T-helper 2 cell treated with Interferon-gamma antibody and Interleukin-4, amounts not matched to agents 100 ng/mL and 5 ng/mL, for 36 hours (primary cell): Measurements from ENCODE around the gene SLCO4A1. TPM values are rescaled to one million over a fixed set of nuclear protein-coding genes. Genes with fewer than 3 reads are reported as not detected.

ENCODE experiments used
- intact Hi-C: fragments of 100-400 bp; cut with micrococcal nuclease; formaldehyde crosslinking; loops from one replicate; pipeline ENCODE4 v1.15.1; 2023
- total RNA-seq: library from RNA; stranded (reverse); gene quantifications from 2 replicates; pipeline ENCODE4 v1.2.3, GENCODE V29; 2022

The SLCO4A1 gene
- total RNA-seq, 1 donor from 2014 or later, result 57.2 TPM

DNA sequence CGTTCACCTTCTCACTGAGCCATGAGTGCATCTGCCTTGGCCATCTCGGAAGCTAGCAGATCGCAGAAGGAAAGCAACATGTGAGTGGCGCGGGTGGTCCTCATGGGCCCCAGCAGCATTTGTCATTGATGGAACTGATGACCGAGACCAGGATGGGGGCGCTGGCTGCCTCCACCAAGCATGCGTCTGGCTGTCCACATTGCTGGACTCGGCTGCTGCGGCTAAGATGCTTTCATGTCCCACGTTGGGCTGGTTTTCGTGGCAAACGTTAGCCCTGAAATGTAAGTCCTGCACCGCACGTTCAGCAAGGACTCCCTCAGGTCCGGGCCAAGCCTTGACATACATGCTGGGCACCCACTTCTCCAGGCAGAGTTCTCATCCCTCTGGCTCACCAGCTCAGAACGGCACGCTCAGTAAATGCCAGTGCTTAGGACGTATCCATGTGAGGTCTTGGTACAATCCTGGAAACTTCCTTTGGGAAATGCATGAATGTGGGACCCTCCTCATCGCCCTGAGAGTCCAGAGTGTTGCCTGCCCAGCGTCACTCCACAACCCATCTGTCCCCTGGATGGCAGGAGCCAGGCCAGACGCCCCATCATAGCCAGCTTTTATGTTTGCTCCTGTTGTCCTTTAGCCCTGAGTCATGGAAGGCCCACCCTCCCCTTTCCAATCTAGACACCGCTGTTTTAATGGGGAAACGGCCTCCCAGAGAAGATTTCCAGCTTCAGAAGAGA, 8.4 kb downstream of the SLCO4A1 start:
- intact Hi-C loops, result loop anchor here (1.0 to 5.0 kb wide), 5 partner anchors 8 to 144 kb away; partner anchors contain the start of gene SLCO4A1

DNA sequence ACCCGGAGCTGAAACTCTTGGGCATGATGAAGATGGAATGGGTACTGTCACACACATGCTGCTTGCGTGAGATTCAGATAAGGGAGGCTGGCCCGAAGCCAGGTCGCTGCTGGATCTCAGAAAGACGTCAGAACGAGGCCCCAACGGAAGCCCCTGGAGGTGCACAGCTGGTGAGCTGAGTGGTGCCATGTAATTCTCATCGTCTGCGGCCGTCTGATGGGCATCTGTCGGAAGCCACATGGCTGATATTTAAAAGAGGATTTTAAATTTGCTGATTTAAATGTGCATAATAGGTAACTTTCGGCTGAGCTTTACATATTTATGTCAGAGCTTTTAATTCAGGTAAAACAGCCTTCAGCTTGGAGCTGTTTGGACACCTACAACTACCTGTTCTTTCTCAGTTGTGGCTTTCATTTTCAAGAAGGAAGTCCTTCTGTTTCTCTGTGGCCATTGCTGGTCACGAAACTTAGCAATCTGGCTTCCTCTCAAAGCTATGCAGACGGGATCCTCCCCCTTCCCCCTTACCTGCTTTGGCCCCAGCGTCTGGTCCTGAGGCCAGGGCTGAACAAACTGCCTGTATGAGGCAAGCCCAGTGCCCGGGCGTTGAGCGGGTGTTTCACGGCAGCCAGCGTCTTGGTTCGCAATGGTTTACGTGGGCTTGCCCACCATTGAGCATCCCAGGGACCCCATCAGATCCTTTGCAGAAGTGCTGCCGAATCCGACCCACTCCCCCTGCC, 9.2 kb downstream of the SLCO4A1 start:
- intact Hi-C loops, result loop anchor here (1.0 to 5.0 kb wide), 5 partner anchors 9 to 143 kb away; partner anchors contain the start of gene SLCO4A1

DNA sequence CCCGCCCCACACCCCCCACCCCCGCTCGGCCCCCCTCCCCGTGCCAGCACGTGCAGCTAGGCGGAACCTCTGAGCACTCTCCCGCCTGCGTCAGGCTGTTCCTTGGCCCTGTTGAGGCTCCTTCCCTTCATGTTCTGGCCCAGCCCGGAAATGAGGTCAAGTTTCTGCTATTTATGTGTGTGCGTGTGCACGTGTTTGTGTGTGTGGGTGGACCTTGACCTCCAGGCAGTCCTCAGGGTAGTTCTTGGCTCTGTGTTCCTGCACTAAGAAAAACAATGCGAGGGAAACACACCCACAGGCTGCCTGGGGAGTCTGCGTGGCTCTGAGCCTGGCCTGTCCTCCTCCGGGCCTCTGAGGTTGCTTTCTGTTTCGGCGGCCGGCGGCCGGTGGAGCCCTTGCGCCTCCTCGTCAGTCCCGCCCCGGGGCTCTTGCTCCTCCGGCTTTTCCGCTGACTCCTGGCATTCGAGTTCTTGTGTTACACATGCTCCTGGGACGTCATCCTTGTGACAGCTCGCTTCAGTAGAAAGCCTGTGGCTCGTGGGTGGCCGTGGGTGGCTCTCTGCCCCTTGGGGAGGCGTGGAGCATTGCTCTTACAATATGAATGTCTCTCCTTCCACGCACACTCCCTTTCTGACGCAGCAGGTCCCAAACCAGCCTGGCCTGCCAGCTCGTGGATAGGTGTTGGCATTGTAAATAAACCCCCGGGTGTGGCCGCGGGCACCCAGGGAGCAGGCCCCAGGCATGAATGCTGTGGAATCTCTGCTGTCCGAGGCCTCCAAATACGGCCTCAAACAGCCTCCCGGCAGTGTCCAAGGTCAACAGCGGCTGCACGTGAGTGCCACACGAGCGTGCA, 10.0 kb downstream of the SLCO4A1 start:
- intact Hi-C loops, result loop anchor here (5.0 kb wide), 1 partner anchor 125 kb away; no protein-coding TSS in a partner anchor

DNA sequence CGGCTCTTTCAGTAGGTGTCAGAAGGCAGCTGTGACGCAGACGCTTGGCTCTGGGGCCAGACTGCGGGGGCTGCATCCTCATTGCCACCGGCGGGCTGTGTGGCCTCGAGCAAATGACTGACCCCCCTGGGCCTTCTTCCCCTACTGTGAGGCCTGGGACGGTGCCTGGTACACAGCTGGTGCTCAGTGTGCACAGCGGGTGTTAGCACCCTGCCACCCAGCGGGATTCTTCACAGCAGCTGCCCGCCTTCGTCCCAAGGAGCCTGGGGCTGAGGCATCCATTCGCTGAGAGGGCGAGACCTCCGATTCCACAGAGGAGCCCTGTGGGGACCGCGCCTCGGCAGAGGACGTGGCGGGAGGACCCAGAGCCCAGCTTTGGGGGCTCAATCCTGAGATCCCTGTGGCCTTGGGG, 10.6 kb downstream of the SLCO4A1 start:
- intact Hi-C loops, result loop anchor here (5.0 kb wide), 1 partner anchor 124 kb away; no protein-coding TSS in a partner anchor

DNA sequence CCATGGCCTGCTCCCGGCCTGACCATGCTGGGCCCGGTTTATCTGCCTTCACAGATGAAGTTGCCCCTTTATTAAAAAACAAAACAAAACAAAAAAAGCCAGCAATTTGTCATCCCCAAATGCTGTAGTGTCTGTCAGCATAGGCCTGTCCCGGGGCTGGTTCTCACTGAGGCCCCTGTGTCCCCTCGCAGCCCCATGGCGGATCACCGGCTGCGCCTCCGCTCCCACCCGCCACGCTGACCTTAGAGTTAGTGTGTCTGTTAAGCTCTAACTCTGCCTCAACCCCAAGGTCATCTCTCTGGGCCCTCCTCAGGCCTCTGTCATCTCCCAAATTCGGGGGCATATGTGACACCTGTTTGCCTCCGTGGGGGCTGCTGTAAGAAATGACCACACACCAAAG, 11.1 kb downstream of the SLCO4A1 start:
- intact Hi-C loops, result loop anchor here (5.0 kb wide), 1 partner anchor 124 kb away; no protein-coding TSS in a partner anchor

DNA sequence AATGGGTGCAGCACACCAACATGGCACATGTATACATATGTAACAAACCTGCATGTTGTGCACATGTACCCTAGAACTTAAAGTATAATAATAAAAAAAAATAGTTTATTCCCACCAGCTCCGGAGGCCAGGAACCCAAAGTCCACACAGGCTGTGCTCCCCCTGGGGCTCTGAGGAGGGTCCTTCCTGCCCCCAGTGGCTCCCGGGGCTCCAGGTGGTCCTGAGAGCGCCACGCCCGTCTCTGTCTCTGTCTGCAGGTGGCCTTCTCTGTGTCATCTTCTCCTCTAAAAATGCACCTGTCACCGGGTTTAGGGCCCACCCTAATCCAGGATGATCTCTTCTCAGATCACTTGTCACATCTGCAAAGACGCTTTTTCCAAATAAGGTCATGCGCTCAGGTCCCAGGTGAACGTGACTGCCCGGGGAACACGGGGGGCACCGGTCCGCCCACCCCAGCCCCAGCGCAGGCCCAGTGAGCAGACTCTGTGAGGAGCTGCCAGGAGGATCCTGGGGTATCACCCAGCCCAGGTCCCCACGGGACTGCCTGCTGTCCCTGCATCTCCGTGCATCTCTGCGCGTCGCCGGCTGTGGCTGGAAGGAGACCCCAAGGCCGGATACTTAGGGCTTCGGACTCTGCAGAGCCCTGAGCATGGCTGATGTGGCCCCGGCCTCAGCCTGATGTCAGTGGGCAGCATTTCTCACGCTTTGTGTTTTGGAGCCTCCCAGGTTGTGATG, 11.8 kb downstream of the SLCO4A1 start:
- intact Hi-C loops, result loop anchor here (5.0 kb wide), 1 partner anchor 123 kb away; no protein-coding TSS in a partner anchor

DNA sequence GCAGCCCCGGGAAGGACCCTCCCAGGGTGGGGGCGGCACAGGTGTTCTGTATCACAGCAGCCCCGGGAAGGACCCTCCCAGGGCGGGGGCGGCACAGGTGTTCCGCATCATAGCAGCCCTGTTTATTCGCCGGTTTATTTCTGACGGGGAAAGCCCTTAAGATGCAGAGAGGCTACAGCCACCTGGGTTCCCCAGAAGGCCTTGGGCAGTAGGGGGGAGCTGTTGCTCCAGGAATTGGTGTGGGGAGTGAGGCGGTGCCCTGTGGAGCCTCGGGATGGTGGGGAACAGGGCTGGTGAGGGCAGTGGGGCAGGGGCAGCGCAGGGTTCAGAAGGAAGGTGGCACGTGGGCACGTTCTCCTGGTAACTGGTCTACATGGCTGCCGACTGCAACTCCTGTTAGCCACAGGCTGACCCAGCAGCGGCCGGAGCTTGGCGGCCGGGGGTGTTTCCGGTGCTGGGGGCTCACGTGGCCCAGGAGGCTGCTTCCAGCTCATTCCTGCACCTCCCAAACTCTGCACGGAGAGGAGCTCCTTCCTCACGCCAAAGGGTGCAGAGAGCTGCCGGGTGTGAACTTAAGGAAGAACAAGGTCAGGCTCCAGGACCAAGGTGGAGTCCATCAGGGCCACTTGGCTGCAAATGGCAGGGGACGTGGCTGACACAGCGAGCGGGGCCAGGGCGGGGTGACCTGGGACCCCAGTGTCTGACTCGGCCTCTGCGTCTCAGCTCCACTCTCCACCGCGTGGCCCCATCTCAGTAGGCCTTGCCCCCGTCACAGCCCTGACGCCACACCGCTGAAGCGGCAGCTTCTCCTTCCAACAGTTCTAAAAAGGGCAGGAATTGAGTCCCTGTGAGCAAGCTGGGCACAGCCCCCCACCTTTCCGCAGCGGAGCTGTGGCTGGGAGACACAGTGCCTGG, 13.2 kb downstream of the SLCO4A1 start:
- intact Hi-C loops, result no loop called here

DNA sequence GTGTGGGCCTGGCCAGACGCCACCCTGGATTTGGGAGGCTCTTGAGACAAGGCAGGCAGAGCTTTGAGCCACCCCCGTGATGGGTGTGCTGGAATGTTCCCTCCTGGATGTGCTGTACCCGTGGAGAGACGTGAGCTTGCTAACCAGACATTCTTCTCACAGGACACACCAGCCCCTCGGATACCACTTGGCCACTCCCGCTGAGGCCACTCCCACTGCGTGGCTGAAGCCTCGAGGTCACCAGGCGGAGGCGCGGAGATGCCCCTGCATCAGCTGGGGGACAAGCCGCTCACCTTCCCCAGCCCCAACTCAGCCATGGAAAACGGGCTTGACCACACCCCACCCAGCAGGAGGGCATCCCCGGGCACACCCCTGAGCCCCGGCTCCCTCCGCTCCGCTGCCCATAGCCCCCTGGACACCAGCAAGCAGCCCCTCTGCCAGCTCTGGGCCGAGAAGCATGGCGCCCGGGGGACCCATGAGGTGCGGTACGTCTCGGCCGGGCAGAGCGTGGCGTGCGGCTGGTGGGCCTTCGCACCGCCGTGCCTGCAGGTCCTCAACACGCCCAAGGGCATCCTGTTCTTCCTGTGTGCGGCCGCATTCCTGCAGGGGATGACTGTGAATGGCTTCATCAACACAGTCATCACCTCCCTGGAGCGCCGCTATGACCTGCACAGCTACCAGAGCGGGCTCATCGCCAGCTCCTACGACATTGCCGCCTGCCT, 14.1 kb downstream of the SLCO4A1 start:
- intact Hi-C loops, result no loop called here

DNA sequence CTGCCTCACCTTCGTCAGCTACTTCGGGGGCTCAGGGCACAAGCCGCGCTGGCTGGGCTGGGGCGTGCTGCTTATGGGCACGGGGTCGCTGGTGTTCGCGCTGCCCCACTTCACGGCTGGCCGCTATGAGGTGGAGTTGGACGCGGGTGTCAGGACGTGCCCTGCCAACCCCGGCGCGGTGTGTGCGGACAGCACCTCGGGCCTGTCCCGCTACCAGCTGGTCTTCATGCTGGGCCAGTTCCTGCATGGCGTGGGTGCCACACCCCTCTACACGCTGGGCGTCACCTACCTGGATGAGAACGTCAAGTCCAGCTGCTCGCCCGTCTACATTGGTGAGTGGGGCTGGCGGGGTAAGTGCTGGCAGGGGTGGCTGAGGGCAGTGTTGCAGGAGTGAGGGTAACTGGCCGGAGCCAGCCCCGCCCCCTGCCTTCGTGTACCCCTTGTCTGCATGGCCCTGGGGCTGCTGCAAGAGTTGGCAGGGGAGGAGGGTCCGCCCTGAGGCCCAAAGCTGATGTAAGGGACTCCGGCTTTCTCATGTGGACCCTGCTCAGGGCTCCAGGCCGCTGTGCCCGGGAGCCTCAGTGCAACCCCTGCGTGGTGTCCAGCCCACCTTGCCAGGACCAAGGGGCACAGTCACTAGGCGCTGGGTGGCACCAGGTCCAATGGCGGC, 14.8 kb downstream of the SLCO4A1 start:
- intact Hi-C loops, result no loop called here

DNA sequence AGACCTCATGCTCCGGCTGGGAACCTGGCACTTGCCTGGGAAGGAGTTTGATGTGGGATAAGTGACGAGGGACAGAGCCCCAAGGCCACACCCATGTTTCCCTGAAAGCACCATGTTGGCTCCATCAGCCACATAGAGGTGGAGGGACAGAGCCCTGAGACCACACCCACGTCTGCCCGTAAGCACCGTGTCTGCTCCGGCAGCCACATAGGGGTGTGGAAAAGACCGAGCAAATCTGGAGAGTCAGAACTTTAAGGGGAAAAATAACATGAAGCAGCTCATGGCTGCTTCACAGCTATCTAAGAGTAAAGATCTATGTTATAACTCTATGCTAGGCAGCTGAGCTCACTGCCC, 15.3 kb downstream of the SLCO4A1 start:
- intact Hi-C loops, result no loop called here

DNA sequence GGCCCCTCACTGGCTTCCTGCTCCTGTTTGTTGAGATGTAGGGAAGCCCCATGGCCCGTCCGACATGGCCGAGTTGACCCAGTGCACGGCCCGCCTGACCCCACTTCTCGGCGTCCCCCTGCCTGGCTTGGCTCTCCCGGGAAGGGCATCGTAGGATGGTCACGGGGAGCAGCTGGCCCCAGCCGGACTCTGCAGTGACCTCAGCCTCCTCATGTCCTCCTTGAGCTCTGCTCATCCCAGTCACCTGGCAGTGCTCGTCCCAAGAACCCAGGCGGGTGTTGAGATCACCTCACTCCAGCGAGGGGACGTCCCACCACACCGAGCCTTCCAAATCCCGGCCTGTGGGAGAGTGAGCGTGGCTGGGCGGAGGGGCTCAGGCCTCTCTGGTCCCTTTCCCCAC, 15.7 kb downstream of the SLCO4A1 start:
- intact Hi-C loops, result no loop called here

DNA sequence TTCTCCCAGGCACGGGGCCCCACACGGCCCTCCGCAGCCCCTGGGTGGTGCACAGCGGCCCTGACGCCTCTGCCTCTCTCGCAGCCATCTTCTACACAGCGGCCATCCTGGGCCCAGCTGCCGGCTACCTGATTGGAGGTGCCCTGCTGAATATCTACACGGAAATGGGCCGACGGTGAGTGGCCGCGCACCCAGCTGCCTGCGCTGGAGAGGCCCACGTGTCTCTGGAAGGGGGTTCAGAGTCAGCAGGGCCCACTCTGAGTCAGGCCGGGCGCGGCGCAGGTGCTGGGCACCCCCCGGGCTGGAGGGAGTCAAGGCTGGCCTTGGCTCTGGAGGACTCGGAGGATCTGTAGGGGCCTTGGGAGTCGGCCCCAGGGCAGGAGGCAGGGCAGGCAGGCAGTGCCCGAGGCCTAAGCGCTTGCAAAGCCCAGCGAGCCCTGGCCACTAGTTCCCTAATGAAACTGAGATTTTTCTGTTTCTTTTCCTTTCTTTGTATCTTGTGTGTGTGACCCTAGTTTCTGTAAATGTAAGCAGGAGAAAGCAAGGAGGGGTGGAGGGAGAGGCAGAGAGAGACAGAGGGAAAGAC, 16.4 kb downstream of the SLCO4A1 start:
- intact Hi-C loops, result no loop called here

DNA sequence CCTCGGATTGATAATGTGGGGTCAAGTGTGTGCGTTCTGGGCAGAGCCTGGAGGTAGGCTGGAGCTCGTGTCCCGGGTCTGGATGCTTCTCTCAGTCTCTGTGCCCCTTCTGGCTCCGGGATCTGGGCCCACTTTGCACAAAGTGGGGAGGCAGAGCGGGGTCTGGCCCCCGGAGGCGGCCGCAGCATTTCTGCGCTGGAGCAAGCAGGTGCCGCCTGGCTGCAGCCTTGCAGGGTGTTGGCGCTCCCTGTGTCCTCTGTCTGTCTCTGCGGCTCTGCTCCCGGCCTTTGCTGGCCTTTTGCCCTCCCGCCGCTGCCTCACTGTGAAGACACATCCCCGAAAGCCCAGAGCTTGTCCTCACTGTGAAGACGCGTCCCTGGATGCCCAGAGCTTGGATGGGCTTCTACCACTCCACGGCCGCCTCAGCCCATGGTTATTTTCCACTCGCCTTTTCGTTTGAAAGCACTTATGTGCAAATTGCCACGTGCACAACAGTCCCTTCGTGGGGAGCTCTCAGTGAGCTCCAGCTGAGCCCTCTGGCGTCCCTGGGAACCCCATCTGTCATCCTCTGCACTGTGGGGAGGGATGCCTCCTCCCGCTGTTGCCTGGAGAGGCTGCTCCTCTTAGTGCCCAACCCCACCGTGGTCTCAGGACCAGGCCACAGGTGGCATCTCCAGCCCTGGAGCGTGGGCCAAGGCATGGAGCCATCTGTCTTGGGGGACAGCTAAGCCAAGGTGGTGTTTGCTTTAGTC, 17.4 kb downstream of the SLCO4A1 start:
- intact Hi-C loops, result no loop called here

DNA sequence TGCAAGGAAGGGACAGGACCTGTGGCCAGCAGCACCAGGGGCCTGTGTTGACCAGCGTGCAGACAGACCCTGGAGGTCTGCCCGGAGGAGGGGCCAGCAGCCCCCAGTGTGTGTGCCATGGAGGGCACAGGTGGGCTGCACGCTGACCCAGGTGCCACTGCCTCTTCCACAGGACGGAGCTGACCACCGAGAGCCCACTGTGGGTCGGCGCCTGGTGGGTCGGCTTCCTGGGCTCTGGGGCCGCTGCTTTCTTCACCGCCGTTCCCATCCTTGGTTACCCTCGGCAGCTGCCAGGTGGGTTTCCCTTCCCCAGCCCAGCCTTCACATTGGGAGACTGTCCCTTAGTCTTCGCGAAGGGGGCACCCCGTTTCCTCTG, 17.9 kb downstream of the SLCO4A1 start:
- intact Hi-C loops, result no loop called here

DNA sequence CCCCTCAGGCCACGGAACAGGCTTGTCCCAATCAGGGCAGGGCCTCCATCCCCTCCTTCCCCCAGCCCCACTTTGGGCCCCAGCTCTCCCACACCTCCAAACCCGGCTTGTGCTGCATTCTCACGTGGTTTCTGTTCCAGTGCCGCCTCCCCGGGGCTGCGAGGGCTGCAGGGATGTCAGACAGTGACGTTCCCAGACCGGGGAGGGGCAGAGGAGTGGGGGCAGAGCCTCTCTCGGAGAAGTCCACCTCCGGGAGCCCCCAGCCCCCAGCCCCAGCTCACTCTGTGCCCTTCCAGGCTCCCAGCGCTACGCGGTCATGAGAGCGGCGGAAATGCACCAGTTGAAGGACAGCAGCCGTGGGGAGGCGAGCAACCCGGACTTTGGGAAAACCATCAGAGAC, 18.5 kb downstream of the SLCO4A1 start:
- intact Hi-C loops, result no loop called here

DNA sequence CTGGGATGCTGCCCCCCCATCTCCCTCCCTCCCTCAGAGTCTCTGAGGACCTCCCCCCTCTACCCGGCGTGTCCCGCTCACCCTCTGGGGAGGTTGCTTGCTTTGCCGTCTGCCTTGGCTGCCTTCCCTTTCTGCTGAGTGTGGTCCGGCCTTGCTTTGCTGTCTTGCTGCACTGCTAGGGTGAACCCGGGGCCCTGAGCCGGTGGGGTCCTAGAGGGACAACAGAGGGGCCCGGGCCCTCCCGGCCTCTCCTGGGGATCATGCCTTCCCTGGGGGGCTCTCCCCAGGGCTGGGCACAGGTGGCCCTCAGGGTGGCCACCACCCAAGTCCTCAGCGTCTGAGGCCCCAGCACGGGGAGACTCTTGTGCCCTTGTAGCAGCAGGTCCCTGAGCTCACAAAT, 19.3 kb downstream of the SLCO4A1 start:
- intact Hi-C loops, result no loop called here

DNA sequence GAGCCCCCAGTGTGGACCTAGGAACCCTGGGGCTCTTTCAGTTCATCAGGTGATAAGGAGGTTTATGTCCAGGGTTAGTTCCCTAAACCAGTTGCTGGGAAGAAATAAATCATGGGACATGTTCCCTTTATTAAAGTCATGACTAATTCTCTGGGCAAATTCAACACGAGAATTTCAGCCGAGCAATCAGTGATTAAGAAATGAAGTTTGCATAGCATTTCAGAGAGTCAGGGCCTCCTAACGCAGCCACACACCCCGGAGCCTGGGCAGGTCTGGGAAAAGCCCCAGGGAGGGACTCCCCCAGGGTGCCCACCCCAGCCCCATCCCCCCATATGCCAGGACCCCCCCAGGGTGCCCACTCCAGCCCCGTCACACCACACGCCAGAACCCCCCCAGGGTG, 20.1 kb downstream of the SLCO4A1 start:
- intact Hi-C loops, result no loop called here
